Measurements from ENCODE around the gene PRSS22.

Gene PRSS22

DNA sequence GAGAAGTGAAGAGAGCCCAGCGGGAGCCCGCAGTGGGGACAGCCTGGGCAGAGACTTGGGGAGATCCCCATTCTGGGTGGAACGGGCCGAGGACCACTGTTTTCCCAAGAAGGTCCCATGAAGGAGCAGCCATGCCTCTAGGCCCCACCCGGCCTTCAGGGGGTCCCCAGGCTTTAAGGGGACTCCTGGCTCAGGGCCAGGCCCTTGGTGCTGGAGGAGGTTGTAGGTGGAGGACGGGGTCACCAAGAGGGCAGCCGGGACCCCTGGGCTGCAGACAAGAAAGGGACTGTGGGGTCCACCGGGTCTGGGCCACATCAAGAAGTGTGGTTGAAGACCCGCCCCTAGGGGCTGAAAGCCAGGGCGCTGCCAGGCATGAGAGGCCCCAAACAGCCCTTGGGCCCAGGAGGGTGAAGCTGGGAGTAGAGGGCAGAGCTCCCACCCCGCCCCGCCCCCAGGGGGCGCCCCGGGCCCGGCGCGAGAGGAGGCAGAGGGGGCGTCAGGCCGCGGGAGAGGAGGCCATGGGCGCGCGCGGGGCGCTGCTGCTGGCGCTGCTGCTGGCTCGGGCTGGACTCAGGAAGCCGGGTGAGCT, 41.1 kb downstream of the PRSS22 start, which contains the start of gene PRSS21:
TSS of gene PRSS21 (plus strand) at position 487 of the 589 bp plus-strand sequence. CDS start at position 519, 32 bp downstream.
- DNase-seq (ENCODE audit: low read depth in 3 of 3), result peak in 2 of 3 experiments; percentile 16 to 21

- no peak for DNase-seq (ENCODE audit: low read depth in 3 of 3)
Measured at GRCh38 chr16:2815299-2815771, 42.6 kb downstream of the PRSS22 start.

- DNase-seq (ENCODE audit: low read depth in 3 of 3), result no peak
Measured at GRCh38 chr16:2814551-2815298, 43.2 kb downstream of the PRSS22 start.

DNA sequence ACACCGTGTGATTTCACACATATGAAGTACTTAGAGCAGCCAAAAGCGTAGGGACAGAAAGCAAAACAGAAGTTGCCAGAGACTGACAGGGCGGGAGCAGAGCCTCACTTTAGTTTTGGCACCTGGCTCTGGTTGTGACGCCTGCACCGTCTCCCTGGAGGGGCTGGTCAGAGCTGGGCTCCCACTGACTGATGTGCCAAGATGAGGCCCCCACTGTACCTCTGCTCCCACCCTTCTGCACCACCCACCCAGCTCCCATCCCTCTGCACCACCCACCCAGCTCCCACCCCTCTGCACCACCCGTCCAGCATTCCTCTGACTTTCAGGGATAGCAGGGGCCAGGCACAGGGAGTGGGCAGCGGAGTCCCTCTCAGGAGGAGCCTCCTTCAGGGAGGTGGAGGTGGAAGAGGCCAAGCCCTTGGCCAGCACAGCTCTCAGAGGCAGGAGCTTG, 44.2 kb downstream of the PRSS22 start:
- no peak for DNase-seq (ENCODE audit: low read depth in 3 of 3)

GRCh38 chr16:2811703-2812471, 46.1 kb downstream of the PRSS22 start:
- DNase-seq (ENCODE audit: low read depth in 3 of 3), result no peak

- no peak for DNase-seq (ENCODE audit: low read depth in 3 of 3)
Measured at GRCh38 chr16:2810651-2811050, 47.3 kb downstream of the PRSS22 start.

DNA sequence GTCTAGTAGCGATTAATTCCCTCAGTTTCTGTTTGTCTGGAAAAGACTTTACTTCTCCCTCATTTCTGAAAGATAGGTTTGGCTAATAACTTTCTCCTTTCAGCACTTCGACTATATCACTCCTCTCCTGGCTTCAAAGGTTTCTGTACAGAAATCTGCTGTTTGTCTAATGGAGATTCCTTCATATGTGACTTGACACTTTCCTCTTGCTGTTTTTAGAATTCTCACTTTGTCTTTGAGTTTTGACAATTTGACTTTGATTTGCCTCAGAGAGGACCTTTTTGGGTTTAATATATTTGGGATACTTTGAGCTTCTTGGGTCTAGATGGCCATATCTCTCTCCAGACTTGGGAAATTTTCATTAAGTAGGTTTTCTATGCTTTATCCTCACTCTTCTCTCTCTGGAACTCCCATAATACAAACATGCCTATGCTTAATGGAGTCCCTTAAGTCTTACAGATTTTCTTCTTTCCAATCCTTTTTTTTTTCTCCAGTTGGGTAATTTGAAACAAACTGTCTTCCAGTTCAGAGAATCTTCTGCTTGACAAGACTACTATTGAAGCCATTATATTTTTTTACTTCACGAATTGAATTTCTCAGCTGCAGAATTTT, 48.7 kb downstream of the PRSS22 start:
- DNase-seq (ENCODE audit: low read depth in 3 of 3), result no peak

- DNase-seq (ENCODE audit: low read depth in 3 of 3), result no peak
Measured at GRCh38 chr16:2808181-2808580, 49.8 kb downstream of the PRSS22 start.

DNA sequence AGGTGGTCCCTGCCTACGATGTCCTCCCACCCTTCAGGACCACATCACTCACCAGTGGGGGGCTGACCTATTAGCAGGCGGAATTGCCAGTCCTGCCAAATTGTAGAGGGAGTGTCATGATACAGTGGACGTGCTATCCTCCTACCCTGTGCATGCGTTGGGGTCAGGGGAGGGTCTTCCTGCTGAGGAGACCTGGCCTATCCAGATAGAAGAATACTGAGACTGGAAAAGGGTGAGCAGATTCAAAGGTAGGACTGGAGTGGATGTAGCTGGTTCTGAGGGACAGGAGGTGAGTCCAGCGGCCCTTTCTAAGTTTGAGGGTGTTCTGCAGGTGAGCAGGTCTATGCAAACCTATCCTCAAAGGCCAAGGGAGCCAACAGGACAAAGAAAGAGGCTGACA, 51.7 kb downstream of the PRSS22 start:
- no peak for DNase-seq (ENCODE audit: low read depth in 3 of 3)

DNA sequence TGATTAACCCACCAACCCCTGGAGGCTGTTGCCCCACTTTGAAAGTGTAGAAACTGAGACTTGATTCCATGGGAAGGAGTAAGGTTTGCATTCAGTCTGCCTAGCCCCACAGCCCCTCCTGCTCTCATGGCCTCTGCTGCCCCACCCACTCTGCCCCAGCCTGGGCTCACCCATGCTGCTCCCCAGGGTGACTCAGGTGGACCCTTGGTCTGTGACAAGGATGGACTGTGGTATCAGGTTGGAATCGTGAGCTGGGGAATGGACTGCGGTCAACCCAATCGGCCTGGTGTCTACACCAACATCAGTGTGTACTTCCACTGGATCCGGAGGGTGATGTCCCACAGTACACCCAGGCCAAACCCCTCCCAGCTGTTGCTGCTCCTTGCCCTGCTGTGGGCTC, 53.2 kb downstream of the PRSS22 start:
- no peak for DNase-seq (ENCODE audit: low read depth in 3 of 3)

- DNase-seq (ENCODE audit: low read depth in 3 of 3), result no peak
Measured at GRCh38 chr16:2803545-2804195, 54.3 kb downstream of the PRSS22 start.

Data from stimulated activated CD4-positive, alpha-beta T cell treated with anti-CD3 and anti-CD28 coated beads, TNF-alpha, amount 100 ng/mL, for 4 hours (primary cell).